ENCODE data around the gene EFCAB12. TPM values are rescaled to one million over a fixed set of nuclear protein-coding genes. Genes with fewer than 3 reads are reported as not detected.

The EFCAB12 gene
- total RNA-seq, 4 donors from 2014 or later, result 0.54 TPM; not detected in 3

DNA sequence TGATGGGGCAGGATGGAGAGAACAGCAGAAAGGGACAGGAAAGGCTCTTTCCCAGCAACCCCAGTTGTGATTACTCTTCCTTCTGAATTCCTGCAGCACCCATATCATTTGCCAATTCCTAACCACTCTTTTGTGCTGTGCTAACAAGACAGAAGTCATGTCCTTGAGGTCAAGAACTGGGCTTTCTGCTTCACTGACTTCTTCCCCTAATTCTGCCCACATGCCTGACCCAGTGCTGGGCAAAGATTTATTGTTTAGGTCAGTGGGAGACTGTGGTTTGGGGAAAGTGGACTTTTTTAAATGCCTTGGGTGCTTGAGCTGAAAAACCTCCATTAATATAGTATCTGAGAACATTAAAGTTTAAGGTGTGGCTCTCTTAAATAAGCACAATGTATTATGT is 4.2 kb upstream of the EFCAB12 start:
- TF ChIP-seq POLR2A (IDR thresholded peaks at IDR 0.05) (no peak), CTCF (IDR thresholded peaks at IDR 0.05) (no peak)
- peaks cover 0 to 17% (median 3%) of the 10 kb centered on the region in 4 donors for H3K4me1 ChIP-seq
- no peak overlapping the region for H3K27ac ChIP-seq
- DNase-seq, result no peak
- no peaks in the 10 kb centered on the region for H3K9me3 ChIP-seq
- H3K27me3 ChIP-seq, result no peaks in the 10 kb centered on the region
- H3K4me3 ChIP-seq, result no peak overlapping the region
- H3K36me3 ChIP-seq, result peaks cover 0 to 60% (median 0%) of the 10 kb centered on the region in 3 donors

DNA sequence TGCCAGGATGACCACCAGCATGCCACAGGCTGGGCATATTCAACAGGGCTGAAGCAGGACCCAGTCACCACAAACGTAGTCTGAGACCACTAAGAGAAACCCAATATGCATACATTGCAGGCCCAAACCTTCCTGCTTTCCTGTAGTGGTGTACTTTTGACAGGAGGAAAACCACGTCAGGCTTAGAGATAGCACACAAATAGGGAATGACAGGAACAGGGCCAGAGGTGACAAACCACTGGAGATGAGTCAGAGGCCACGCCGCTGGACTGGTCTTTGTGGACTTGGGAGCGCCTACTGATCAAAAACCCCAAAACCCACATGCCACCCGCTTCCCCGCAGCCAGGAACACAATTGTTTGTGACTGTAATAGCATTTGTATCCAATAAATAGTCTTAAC is 3.6 kb upstream of the EFCAB12 start:
- Histone ChIP-seq H3K36me3 (peaks cover 0 to 54% (median 0%) of the 10 kb centered on the region in 3 donors), H3K4me3 (no peak overlapping the region), H3K27me3 (no peaks in the 10 kb centered on the region), H3K9me3 (no peaks in the 10 kb centered on the region), H3K4me1 (peaks cover 0 to 18% (median 4%) of the 10 kb centered on the region in 4 donors), H3K27ac (no peak overlapping the region)
- TF ChIP-seq POLR2A (IDR thresholded peaks at IDR 0.05), result no peak
- TF ChIP-seq CTCF (IDR thresholded peaks at IDR 0.05), result no peak
- DNase-seq, result no peak

GRCh38 chr3:129429602-129430001 is 1.2 kb upstream of the EFCAB12 start:
- peak overlapping the region in 1 of 4 donors; percentile 5 for H3K27ac ChIP-seq
- H3K4me3 ChIP-seq, result no peak overlapping the region
- H3K9me3 ChIP-seq, result no peaks in the 10 kb centered on the region
- TF ChIP-seq POLR2A (IDR thresholded peaks at IDR 0.05) (no peak), CTCF (IDR thresholded peaks at IDR 0.05) (no peak)
- H3K27me3 ChIP-seq, result no peaks in the 10 kb centered on the region
- H3K4me1 ChIP-seq, result peaks cover 0 to 18% (median 4%) of the 10 kb centered on the region in 4 donors
- peaks cover 0 to 41% (median 0%) of the 10 kb centered on the region in 3 donors for H3K36me3 ChIP-seq
- DNase-seq, result no peak

- TF ChIP-seq CTCF (IDR thresholded peaks at IDR 0.05) (no peak), POLR2A (IDR thresholded peaks at IDR 0.05) (no peak)
- no peaks in the 10 kb centered on the region for H3K9me3 ChIP-seq
- peaks cover 0 to 41% (median 0%) of the 10 kb centered on the region in 3 donors for H3K36me3 ChIP-seq
- peak overlapping the region in 1 of 4 donors; percentile 57 for H3K4me3 ChIP-seq
- peak overlapping the region in 3 of 4 donors; percentile 2 to 52 (median 22) for H3K27ac ChIP-seq
- no peak for DNase-seq
- H3K4me1 ChIP-seq, result peaks cover 0 to 16% (median 4%) of the 10 kb centered on the region in 4 donors
- no peaks in the 10 kb centered on the region for H3K27me3 ChIP-seq
Measured at GRCh38 chr3:129429080-129429451, 630 bp upstream of the EFCAB12 start.

DNA sequence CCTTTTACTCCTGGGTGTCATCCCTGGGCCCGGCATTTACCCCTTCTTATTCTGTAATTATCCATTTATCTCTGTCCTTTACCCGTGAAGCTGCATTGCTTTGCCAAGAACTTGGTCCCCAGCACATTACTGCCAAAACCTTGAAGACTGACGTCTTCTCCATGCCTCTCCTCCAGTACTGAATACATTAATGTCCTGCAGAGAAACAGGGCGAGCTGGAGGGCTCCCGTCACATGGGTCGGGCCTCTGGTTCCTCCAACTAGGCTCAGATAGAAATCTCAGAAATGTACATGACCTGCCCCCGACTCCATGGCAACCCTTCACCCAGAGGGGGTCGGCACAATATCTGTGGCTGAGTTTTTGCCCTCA is 445 bp downstream of the EFCAB12 start:
- Histone ChIP-seq H3K9me3 (no peaks in the 10 kb centered on the region), H3K36me3 (peaks cover 0 to 31% (median 0%) of the 10 kb centered on the region in 3 donors), H3K4me3 (peak overlapping the region; percentile 20 to 57 (median 49)), H3K27me3 (no peaks in the 10 kb centered on the region), H3K4me1 (peaks cover 0 to 11% (median 4%) of the 10 kb centered on the region in 4 donors), H3K27ac (peak overlapping the region in 1 of 4 donors; percentile 52)
- no peak for DNase-seq
- no peak for TF ChIP-seq CTCF (IDR thresholded peaks at IDR 0.05)
- no peak for TF ChIP-seq POLR2A (IDR thresholded peaks at IDR 0.05)

DNA sequence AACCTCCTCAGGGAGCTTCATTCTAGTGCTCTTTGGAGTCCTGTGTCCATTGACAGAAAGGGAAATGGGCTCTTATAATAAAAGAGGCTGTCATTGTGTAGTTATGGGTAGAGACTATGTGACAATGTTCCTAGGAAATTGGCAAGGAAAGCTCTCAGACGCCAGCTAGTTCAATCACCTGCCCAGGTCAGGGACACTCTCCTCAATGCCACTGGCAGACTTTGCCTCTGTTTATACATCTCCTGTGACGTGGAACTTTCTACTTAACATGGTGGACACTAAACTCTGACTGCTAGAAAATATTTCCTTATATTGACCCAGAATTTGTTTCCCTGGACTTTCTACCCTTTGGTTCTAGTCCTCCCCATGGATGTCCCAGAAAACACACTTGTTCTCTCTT is 2.8 kb downstream of the EFCAB12 start:
- no peaks in the 10 kb centered on the region for H3K27me3 ChIP-seq
- H3K4me3 ChIP-seq, result no peak overlapping the region
- no peak for DNase-seq
- no peaks in the 10 kb centered on the region for H3K9me3 ChIP-seq
- H3K27ac ChIP-seq, result no peak overlapping the region
- H3K36me3 ChIP-seq, result peaks cover 0 to 7% (median 0%) of the 10 kb centered on the region in 3 donors
- TF ChIP-seq CTCF (IDR thresholded peaks at IDR 0.05) (no peak), POLR2A (IDR thresholded peaks at IDR 0.05) (no peak)
- H3K4me1 ChIP-seq, result peaks cover 0 to 11% (median 4%) of the 10 kb centered on the region in 4 donors

All from Peyer's patch (tissue), 4 donors.